Heart left ventricle (tissue), 16 donors: Measurements from ENCODE around the gene NR2C2AP. TPM values are rescaled to one million over a fixed set of nuclear protein-coding genes. Genes with fewer than 3 reads are reported as not detected.
A peak's percentile ranks its signal among the peaks of the same experiment; 100 is the strongest.

Source experiments
- ATAC-seq, 4 donors: fragments of 200-7000 bp; cut with Tn5 transposase; one replicate each; pipeline ENCODE4 v1.9.1; 2020 to 2022; ENCODE audit warnings: moderate library complexity in 4 of 4, mild to moderate bottlenecking in 3 of 4, moderate number of reproducible peaks in 1 of 4
- DNase-seq, 5 donors: peaks; one replicate each; pipeline ENCODE4 v3.0.0-alpha.2; 2020
- H3K27ac ChIP-seq, 12 donors: fragments of 200-600 bp; sonication (generic) in 4 of 12; one replicate each; pipeline versions ENCODE4 v1.5.0 to v1.8.0; 2016 to 2022; ENCODE audit warnings: mild to moderate bottlenecking in 2 of 12
- H3K27me3 ChIP-seq, 9 donors: fragments of 200-600 bp; sonication (generic) in 2 of 9; one replicate each; pipeline versions ENCODE4 v1.5.1 to v1.8.0; 2016 to 2022; ENCODE audit warnings: mild to moderate bottlenecking in 3 of 9
- H3K36me3 ChIP-seq, 9 donors: fragments of 200-600 bp; sonication (generic) in 2 of 9; one replicate each; pipeline versions ENCODE4 v1.5.0 to v1.8.0; 2018 to 2022; ENCODE audit warnings: mild to moderate bottlenecking in 2 of 9
- H3K4me1 ChIP-seq, 12 donors: fragments of 200-600 bp; sonication (generic) in 4 of 12; one replicate each; pipeline versions ENCODE4 v1.5.0 to v1.8.0; 2016 to 2022; ENCODE audit warnings: mild to moderate bottlenecking in 3 of 12
- H3K4me3 ChIP-seq, 12 donors: fragments of 200-600 bp; sonication (generic) in 4 of 12; one replicate each; pipeline versions ENCODE4 v1.5.0 to v1.8.0; 2017 to 2022; ENCODE audit warnings: mild to moderate bottlenecking in 9 of 12, moderate library complexity in 4 of 12
- H3K9me3 ChIP-seq, 12 donors: fragments of 200-600 bp; sonication (generic) in 4 of 12; one replicate each; pipeline versions ENCODE4 v1.5.0 to v1.8.0; 2016 to 2022; ENCODE audit warnings: mild to moderate bottlenecking in 1 of 12
- POLR2A ChIP-seq, 2 donors: fragments of 450-650 bp; IDR thresholded peaks; one replicate each; pipeline ENCODE4 v1.6.1; 2017; ENCODE audit warnings: antibody characterized with exemption in 2 of 2, mild to moderate bottlenecking in 2 of 2, moderate library complexity in 2 of 2
- WGBS, 4 donors: extraction: QIAGEN DNeasy Blood & Tissue Kit in 2 of 4; methylation state at CpG; one replicate each; pipeline versions ENCODE4 v1.1.5 to v1.1.7; 2013 to 2018; 5-methylcytosine and 5-hydroxymethylcytosine counted together
- intact Hi-C, 10 donors: fragments of 100-400 bp; cut with DNase I; formaldehyde crosslinking; loops; one replicate each; pipeline versions ENCODE4 v1.11.1 to v1.14.2; 2022
- polyA plus RNA-seq, 2 donors: library from polyadenylated mRNA; stranded (reverse); fragments of 200-250 nt; gene quantifications; one replicate each; pipeline ENCODE4 v1.2.3, GENCODE V29; 2013
- total RNA-seq, 9 donors: library from RNA; depleted of rRNA in 2 of 9; stranded (reverse); fragments of >200 nt in 2 of 9; fragmentation: NEBNext Ultra II Directional in 3 of 9; extraction: Animal tissue kit (Norgen Biotek cat#: 25700) in 3 of 9; gene quantifications; one replicate each; pipeline versions ENCODE4 v1.1.0 to v1.2.4, GENCODE V29; 2016 to 2023
- TF ChIP-seq, protein P1 (sequence below), 12 donors: fragments of 200-600 bp; sonication (generic) in 4 of 12; IDR thresholded peaks; one replicate each; pipeline versions ENCODE4 v1.5.0 to v1.8.0; 2018 to 2022; ENCODE audit warnings: antibody characterized with exemption in 12 of 12, mild to moderate bottlenecking in 5 of 12
- donor health status: ischemic (EF 13 %, LVEDD 7.1; RV severe dilation, severe dysfunction).
- donor health status: healthy with polysubstance abuse.
- donor health status: DM: no; HTN: yes; CAD: no.
- donor health status: DM: no; HTN: no; CAD: no.
- donor health status: ischemic (EF 25% LVEDD 6.9; RV normal size, moderate dysfunction).
- donor health status: ischemic (EF 25% LVEDD 5.7; RV mildly dilated, moderate dysfunction).
- donor health status: healthy.
- donor health status: DM: yes; HTN: yes; CAD: no.
- donor health status: ischemic (EF 35%, LVEDD 5.7; RV mildly dilated, moderate dysfunction).
- donor health status: nonischemic (EF 11% LVEDD 7.7; RV severe dilation, severe dysfunction).
- donor health status: DM: yes; HTN: yes; CAD: no.
- donor health status: PGD.
- donor health status: ischemic (EF 29% LVEDD 5.4; RV normal size, mild dysfunction).
- donor health status: nonischemic (EF 23%, LVEDD 6.1; RV moderate dilation, normal function).

Gene NR2C2AP
- total and polyA plus RNA-seq, 11 donors = 2.6 to 26.2 (median 6.3) TPM

- ATAC-seq = no peak
- H3K4me1 ChIP-seq = peaks cover 0 to 11% (median 4%) of the 10 kb centered on the region in 12 donors
- no peak overlapping the region for H3K27ac ChIP-seq
- DNase-seq = no peak
- intact Hi-C loops = no loop called here
- WGBS, 4 donors = 50 to 66% (median 61%) methylated on average over 7 to 10 of the region's 10 CpGs
- peaks cover 18 to 54% (median 33%) of the 10 kb centered on the region in 9 donors for H3K27me3 ChIP-seq
- no peak overlapping the region for H3K4me3 ChIP-seq
- no peaks in the 10 kb centered on the region for H3K36me3 ChIP-seq
- TF ChIP-seq, protein P1, sequence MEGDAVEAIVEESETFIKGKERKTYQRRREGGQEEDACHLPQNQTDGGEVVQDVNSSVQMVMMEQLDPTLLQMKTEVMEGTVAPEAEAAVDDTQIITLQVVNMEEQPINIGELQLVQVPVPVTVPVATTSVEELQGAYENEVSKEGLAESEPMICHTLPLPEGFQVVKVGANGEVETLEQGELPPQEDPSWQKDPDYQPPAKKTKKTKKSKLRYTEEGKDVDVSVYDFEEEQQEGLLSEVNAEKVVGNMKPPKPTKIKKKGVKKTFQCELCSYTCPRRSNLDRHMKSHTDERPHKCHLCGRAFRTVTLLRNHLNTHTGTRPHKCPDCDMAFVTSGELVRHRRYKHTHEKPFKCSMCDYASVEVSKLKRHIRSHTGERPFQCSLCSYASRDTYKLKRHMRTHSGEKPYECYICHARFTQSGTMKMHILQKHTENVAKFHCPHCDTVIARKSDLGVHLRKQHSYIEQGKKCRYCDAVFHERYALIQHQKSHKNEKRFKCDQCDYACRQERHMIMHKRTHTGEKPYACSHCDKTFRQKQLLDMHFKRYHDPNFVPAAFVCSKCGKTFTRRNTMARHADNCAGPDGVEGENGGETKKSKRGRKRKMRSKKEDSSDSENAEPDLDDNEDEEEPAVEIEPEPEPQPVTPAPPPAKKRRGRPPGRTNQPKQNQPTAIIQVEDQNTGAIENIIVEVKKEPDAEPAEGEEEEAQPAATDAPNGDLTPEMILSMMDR (IDR thresholded peaks at IDR 0.05) = no peak
- TF ChIP-seq POLR2A (IDR thresholded peaks at IDR 0.05) = no peak
- H3K9me3 ChIP-seq = no peaks in the 10 kb centered on the region
Measured at GRCh38 chr19:19226663-19227062, 23.4 kb upstream of the NR2C2AP start.

DNA sequence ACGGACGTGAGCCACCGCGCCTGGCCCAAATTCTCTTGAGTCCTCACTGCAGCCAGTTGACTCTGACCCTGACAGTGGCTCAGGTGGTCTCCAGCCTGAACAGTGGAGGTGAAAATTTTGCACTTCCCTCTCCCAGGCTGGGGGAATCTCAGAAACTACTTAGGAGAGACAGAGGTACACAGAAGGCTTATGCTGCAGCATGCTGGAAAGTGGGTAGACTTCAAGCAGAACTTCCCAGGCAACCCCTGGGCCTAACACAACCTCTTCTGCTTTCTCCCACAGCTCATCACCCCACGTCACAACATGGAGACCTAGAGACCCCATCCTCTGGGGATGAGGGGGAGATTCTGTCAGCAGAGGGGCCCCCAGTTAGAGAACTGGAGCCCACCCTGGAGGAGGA is 23.0 kb upstream of the NR2C2AP start:
- intact Hi-C loops = no loop called here

GRCh38 chr19:19224852-19225494 is 21.8 kb upstream of the NR2C2AP start:
- DNase-seq (peak; percentile 37 to 83 (median 51)), ATAC-seq (peak in 3 of 4 donors; percentile 50 to 71 (median 54))
- H3K9me3 ChIP-seq = no peaks in the 10 kb centered on the region
- peaks cover 18 to 60% (median 35%) of the 10 kb centered on the region in 9 donors for H3K27me3 ChIP-seq
- H3K36me3 ChIP-seq = no peaks in the 10 kb centered on the region
- 1 to 3% (median 2%) methylated on average over 23 to 59 of the region's 59 CpGs for WGBS, 4 donors
- H3K27ac ChIP-seq = no peak overlapping the region
- intact Hi-C loops = loop anchor here in 1 of 10 donors (2.0 kb wide), 1 partner anchor 78 kb away; no protein-coding TSS in a partner anchor
- H3K4me3 ChIP-seq = peak overlapping the region in 11 of 12 donors; percentile 14 to 56 (median 39)
- TF ChIP-seq, protein P1 (IDR thresholded peaks at IDR 0.05) = peak; percentile 34 to 68 (median 52)
- TF ChIP-seq POLR2A (IDR thresholded peaks at IDR 0.05) = no peak
- H3K4me1 ChIP-seq = peaks cover 0 to 11% (median 4%) of the 10 kb centered on the region in 12 donors

More for the DNA sequence above, 23.0 kb upstream of the NR2C2AP start:
- H3K27ac ChIP-seq = no peak overlapping the region
- H3K9me3 ChIP-seq = no peaks in the 10 kb centered on the region
- ATAC-seq (no peak), DNase-seq (no peak)
- no peaks in the 10 kb centered on the region for H3K36me3 ChIP-seq
- no peak for TF ChIP-seq POLR2A (IDR thresholded peaks at IDR 0.05)
- peaks cover 0 to 11% (median 4%) of the 10 kb centered on the region in 12 donors for H3K4me1 ChIP-seq
- H3K27me3 ChIP-seq = peaks cover 18 to 58% (median 33%) of the 10 kb centered on the region in 9 donors
- H3K4me3 ChIP-seq = no peak overlapping the region
- 78 to 91% (median 82%) methylated on average over 5 of the region's 5 CpGs for WGBS, 4 donors

DNA sequence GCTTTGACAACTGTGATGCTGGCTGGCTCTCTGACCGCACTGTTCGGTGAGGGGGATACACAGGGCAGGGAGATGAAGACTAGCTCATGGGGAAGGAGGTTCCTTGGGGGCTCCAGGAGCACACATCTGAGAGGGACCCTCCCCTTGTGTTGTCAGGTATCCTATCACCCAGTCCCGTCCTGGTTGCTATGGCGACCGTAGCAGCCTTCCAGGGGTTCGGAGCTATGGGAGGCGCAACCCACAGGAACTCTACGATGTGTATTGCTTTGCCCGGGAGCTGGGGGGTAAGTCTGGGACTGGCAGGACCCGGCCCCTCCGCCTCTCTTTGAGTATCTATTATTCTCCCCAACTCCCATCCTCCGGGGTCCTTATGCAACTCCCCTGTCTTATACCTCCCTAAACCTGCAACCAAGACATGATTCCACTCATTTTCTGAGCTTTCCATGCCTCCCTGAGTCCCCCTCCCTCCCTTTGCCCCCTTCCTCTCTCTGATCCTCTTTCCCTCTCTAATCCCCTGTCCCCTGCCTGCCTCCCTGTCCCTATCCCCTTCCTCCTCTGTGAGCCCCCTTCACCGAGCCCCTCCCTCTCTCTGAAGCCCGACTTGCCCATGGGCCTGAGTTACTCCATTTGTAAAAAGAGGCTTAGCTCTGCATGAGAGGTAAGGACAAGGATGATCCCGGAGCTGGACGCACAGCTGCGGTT is 21.1 kb upstream of the NR2C2AP start:
- no peak for ATAC-seq
- intact Hi-C loops = loop anchor here in 1 of 10 donors (2.0 kb wide), 1 partner anchor 78 kb away; no protein-coding TSS in a partner anchor
- WGBS, 4 donors = 58 to 66% (median 62%) methylated on average over 12 to 17 of the region's 17 CpGs

More for the DNA sequence above, 21.1 kb upstream of the NR2C2AP start:
- no peak for TF ChIP-seq POLR2A (IDR thresholded peaks at IDR 0.05)
- TF ChIP-seq, protein P1 (IDR thresholded peaks at IDR 0.05) = no peak
- H3K4me3 ChIP-seq = peak overlapping the region in 6 of 12 donors; percentile 33 to 56 (median 43)
- H3K9me3 ChIP-seq = no peaks in the 10 kb centered on the region
- no peak for DNase-seq
- H3K36me3 ChIP-seq = no peaks in the 10 kb centered on the region
- H3K4me1 ChIP-seq = peaks cover 0 to 11% (median 4%) of the 10 kb centered on the region in 12 donors
- peaks cover 18 to 60% (median 35%) of the 10 kb centered on the region in 9 donors for H3K27me3 ChIP-seq
- H3K27ac ChIP-seq = no peak overlapping the region
